ENCODE measurements around the gene SEL1L2.

- TF ChIP-seq POLR2A (IDR thresholded peaks at IDR 0.05): no peak
- no peak for TF ChIP-seq CTCF (IDR thresholded peaks at IDR 0.05)
These were observed 79.9 kb downstream of the SEL1L2 start for GRCh38 chr20:13910492-13910891.

All from esophagus squamous epithelium (tissue), 4 donors.